ENCODE results near the gene SF3B1.
"Not testable (repeated sequence)": the region's sequence is repeated elsewhere in the genome, so short reads cannot be mapped to it uniquely, and the experiment has no call there.

The SF3B1 gene

GRCh38 chr2:197348721-197349360 lies 86.0 kb downstream of the SF3B1 start:
- TF ChIP-seq, protein P1, sequence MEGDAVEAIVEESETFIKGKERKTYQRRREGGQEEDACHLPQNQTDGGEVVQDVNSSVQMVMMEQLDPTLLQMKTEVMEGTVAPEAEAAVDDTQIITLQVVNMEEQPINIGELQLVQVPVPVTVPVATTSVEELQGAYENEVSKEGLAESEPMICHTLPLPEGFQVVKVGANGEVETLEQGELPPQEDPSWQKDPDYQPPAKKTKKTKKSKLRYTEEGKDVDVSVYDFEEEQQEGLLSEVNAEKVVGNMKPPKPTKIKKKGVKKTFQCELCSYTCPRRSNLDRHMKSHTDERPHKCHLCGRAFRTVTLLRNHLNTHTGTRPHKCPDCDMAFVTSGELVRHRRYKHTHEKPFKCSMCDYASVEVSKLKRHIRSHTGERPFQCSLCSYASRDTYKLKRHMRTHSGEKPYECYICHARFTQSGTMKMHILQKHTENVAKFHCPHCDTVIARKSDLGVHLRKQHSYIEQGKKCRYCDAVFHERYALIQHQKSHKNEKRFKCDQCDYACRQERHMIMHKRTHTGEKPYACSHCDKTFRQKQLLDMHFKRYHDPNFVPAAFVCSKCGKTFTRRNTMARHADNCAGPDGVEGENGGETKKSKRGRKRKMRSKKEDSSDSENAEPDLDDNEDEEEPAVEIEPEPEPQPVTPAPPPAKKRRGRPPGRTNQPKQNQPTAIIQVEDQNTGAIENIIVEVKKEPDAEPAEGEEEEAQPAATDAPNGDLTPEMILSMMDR (IDR thresholded peaks at IDR 0.05; ENCODE audit: extremely low read depth, missing control alignments): no peak
- DNase-seq (ENCODE audit: low spot score): no peak

GRCh38 chr2:197345846-197346370 lies 88.9 kb downstream of the SF3B1 start:
- DNase-seq (ENCODE audit: low spot score): no peak
- TF ChIP-seq, protein P1 (IDR thresholded peaks at IDR 0.05; ENCODE audit: extremely low read depth, missing control alignments): no peak

- not testable (repeated sequence) for DNase-seq (ENCODE audit: low spot score)
Measured at GRCh38 chr2:197343968-197344367, 90.9 kb downstream of the SF3B1 start.

DNA sequence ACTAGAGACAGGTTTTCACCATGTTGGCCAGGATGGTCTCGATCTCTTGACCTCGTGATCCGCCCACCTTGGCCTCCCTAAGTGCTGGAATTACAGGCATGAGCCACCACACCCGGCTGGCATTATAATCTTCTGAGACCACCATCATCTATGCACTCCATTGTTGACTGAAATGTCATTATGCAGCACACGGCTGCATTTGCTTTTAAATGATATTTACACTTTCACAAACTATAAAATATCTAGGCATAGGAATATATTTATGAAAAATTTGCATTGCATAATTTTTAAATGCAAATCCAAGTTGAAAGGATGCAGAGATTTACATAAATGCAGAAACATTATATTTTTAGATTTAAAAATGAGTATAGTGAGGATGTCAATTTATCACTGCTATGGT lies 94.2 kb downstream of the SF3B1 start:
- TF ChIP-seq, protein P1 (IDR thresholded peaks at IDR 0.05; ENCODE audit: extremely low read depth, missing control alignments): no peak

More for the DNA sequence above, 94.2 kb downstream of the SF3B1 start:
- no peak for DNase-seq (ENCODE audit: low spot score)

All from GM20000 (cell line).